CD4-positive, alpha-beta T cell treated with Interleukin-17A for 4 hours (primary cell): ENCODE data around the gene ASTL.
"Not testable (repeated sequence)": the region's sequence is repeated elsewhere in the genome, so short reads cannot be mapped to it uniquely, and the experiment has no call there.

Source experiments
- DNase-seq: peaks from one replicate; pipeline ENCODE4 v3.0.0-alpha.2; 2020; ENCODE audit warnings: mixed read lengths

Gene ASTL

DNA sequence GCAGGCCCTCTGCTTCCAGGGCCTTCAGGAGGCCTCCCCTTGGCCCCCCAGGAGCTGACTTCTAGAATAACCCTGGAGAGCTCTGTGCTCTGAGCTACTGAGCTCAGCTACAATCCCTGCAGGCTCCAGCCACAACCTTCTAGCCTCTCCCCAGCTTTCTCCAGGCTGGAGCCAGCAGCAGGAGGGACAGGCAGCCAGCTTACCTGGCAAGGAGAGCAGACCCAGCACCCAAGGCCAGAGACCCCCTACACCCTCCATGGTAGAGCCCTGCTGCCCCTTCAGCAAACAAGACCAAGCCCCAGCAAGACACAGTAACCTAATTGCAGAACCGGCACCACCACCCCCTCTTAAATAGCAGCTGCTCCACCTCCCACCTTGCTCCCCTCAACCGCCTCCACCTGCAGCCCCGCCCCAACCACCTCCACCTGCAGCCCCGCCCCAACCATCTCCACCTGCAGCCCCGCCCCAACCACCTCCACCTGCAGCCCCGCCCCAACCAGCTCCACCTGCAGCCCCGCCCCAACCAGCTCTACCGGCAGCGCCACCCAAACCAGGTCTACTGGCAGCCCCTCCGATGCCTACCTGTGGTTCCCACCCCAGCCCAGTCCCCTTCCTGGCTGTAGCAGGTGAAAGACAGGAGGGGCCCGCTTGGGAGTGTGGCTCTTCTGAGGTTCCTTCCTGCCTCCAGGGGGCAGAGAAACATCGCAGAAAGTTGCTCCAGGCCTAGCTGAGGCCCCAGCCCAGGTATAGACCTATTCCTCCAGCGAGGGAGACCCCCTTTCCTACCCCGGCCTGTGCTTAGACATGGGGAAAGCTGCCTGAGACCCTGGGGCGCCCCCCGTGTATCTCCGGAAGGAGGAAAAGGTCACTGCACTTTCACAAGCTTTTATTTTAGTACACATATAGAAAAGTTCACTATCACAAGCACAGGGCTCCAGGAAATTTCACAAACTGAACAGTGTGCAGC lies at the start of gene ASTL:
Gene ASTL (minus strand): TSS at position 324 of the 967 bp plus-strand sequence. CDS start 66 bp downstream, at position 258.
- peak; percentile 79 for DNase-seq

DNA sequence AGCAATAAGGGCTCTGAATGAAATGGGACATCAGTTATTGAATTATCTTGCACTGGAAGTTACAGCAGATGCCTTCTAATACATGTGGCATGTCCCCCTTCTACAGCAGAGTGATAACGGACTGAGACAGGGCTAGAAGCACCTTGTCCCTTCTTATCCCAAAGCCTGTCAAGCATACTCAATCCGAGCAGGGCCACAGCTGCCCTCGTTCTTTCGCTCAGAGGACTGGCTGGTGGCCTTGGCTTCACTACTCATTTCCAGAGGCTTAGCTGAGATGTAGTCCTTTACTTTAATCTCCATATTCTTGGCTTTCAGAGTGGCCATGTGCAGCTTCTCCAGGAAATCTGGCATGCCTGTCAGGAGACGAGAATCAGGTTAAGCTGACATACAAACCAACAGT lies 48.3 kb upstream of the ASTL start:
- no peak for DNase-seq

GRCh38 chr2:96185516-96185915 lies 47.2 kb upstream of the ASTL start:
- no peak for DNase-seq

DNA sequence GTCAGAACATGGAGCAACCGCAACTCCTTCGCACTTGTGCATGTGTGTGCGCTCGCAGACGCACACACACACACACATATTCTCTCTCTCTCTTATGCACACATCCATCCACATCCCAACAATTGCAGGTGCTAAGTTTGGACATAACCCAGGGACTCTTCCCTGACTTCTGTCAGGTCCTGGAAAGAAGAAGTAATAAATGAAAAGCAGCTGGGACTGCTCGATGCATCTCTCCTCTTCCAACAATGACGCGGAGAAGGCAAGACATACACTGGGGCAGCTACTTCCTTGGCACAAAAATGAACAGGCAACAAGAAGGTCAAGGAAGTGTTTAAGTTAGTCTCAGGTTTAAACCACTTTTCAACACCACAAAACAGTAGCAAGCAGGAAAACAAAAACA lies 46.7 kb upstream of the ASTL start:
- DNase-seq = no peak

DNA sequence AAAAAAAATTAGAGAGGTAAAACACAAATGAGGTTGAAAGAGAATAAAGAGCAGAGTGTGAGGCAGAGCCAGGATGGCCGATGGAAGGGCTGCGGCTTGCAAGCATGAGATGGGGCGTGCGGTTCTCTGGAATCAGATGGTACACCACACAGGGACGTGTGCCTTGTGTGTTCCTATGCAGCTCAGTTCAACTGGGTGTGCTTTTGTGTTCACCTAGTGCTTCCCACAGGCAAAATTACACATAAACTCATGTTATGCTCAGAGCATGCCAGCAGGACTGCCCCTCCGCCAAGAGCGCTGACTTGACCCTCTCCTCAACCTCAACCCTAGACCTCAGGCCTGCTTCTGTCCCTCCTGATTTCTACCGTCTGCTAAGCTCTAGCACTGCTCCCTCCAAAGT lies 45.9 kb upstream of the ASTL start:
- DNase-seq = no peak

- DNase-seq = no peak
Measured at GRCh38 chr2:96181529-96181928, 43.2 kb upstream of the ASTL start.

- no peak for DNase-seq
Measured at GRCh38 chr2:96180521-96180920, 42.2 kb upstream of the ASTL start.

GRCh38 chr2:96180002-96180401 lies 41.7 kb upstream of the ASTL start:
- no peak for DNase-seq

DNA sequence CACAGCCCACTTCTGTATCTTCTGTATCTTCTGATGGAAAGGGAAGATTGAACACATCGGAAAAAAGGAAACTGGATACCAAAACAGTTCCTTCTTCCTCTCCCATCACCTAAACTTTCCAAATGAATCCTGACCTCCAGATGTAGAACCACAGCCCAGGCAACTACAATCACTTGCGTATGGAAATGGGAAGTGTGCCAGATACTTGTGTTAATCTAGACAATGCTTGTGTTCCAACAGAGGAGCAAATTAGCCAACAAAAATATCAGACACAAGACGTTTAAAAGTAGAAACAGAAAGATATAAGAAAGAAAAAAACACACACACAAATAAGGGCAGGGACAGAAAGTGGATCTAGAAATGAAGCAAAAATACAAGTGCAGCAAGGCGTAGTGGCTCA lies 38.4 kb upstream of the ASTL start:
- no peak for DNase-seq

GRCh38 chr2:96175951-96176350 lies 37.6 kb upstream of the ASTL start:
- no peak for DNase-seq

- peak; percentile 89 for DNase-seq
Measured at GRCh38 chr2:96174251-96175144, 36.2 kb upstream of the ASTL start.

- DNase-seq = no peak
Measured at GRCh38 chr2:96171831-96172230, 33.5 kb upstream of the ASTL start.

DNA sequence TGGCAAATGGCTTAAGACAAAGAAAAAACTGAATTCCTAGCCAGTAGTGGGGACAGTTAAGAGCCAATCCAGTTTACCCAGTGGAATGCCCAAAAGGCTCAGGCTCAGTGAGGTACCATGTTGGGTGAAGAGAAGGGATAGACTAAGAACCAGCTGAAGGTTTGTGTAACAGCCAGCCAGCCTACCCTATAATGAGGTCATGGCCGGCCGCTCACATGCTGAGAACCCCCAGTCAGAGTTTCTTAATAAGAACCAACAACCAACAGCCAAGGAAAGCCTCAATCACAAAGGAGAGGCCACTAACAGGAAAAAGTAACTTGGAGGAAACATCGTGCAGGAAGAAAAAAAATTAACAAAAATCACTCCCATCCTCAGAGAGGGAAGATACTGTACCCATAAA lies 32.3 kb upstream of the ASTL start:
- DNase-seq = no peak

DNA sequence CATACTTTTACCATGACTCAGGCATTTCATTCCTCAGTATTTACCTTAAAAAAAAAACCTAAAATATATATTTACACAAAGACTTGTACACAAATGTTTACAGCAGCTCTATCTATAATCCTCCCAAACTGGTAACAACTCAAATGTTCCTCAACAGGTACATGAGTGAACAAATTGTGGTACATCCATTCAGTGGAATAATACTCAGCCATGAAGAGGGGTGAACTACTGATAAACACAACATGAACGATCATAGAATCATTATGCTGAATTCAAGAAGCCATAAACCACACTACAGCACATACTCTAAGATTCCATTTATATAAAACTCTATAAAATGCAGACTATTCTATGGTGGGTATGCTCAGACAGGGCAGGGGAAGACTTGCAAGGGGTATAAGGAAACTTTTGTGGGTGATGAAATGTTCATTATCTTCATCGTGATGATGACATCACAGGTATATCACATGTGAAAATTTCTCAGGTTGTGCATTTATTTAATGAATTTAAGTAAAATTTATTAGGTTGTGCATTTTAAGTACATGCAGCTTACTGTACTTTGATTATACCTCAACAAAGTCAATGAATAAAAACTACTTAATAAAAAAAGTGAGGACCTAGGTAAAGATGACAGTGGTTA lies 31.7 kb upstream of the ASTL start:
- DNase-seq = no peak

- no peak for DNase-seq
Measured at GRCh38 chr2:96167407-96168013, 29.2 kb upstream of the ASTL start.

- peak; percentile 66 for DNase-seq
Measured at GRCh38 chr2:96164459-96165184, 26.3 kb upstream of the ASTL start.

DNA sequence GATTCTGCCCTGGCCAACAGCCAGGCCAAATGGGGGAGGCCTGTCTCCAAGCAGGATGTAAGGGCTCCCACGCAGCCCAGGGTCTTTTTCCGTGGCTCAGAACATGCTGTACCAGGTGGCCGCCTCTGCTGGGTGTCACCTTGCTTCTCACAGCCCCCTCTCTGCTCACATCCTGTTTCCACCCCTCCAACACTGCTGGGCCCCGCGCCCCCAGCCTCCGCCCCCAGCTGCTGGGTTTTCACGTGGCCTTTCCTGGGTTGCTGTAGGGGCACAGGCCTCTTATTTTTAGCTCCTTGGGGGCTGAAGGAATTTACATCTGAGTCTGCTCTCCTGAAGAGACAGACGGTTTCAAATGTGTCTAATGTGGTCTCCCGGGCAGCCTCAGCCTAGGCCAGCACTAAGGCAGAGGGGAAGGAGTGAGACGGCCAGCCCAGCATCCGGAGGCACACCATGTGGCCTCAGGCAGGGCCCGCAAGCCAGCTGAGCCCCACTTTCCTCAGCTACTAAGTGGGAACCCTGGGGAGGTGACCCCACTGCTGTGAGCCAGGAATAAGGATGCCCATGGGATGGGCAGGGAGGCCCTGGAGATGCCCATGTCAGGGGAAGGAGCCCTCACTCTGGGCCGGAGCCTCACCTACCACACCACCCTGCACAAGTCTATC lies 25.6 kb upstream of the ASTL start:
- peak; percentile 62 for DNase-seq

- DNase-seq = no peak
Measured at GRCh38 chr2:96163415-96163767, 25.1 kb upstream of the ASTL start.

- DNase-seq = no peak
Measured at GRCh38 chr2:96161898-96162297, 23.6 kb upstream of the ASTL start.

DNA sequence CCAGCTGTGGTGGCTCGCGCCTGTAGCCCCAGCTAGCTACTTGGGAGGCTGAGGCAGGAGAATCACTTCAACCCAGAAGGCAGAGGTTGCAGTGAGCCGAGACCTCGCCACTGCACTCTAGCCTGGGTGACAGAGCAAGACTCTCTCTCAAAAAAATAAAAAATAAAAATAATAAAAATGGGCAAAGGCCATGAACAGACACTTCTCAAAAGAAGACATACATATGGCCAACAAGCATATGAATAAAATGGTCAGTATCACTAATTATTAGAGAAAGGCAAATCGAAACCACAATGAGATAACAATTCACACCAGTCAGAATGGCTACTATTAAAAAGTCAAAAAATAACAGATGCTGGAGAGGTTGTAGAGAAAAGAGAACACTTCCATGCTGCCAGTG lies 22.1 kb upstream of the ASTL start:
- DNase-seq = not testable (repeated sequence)

- DNase-seq = peak; percentile 70
Measured at GRCh38 chr2:96159084-96159830, 21.0 kb upstream of the ASTL start.
